Superior temporal gyrus (tissue), 1 donor: ENCODE measurements around the gene JARID2.

Experiments used
- DNase-seq: peaks from one replicate; pipeline ENCODE4 v3.0.0-alpha.2; 2016; ENCODE audit errors: extremely low spot score

The JARID2 gene

GRCh38 chr6:15246666-15247499, 1.0 kb downstream of the JARID2 start:
- peak; percentile 45 for DNase-seq

DNA sequence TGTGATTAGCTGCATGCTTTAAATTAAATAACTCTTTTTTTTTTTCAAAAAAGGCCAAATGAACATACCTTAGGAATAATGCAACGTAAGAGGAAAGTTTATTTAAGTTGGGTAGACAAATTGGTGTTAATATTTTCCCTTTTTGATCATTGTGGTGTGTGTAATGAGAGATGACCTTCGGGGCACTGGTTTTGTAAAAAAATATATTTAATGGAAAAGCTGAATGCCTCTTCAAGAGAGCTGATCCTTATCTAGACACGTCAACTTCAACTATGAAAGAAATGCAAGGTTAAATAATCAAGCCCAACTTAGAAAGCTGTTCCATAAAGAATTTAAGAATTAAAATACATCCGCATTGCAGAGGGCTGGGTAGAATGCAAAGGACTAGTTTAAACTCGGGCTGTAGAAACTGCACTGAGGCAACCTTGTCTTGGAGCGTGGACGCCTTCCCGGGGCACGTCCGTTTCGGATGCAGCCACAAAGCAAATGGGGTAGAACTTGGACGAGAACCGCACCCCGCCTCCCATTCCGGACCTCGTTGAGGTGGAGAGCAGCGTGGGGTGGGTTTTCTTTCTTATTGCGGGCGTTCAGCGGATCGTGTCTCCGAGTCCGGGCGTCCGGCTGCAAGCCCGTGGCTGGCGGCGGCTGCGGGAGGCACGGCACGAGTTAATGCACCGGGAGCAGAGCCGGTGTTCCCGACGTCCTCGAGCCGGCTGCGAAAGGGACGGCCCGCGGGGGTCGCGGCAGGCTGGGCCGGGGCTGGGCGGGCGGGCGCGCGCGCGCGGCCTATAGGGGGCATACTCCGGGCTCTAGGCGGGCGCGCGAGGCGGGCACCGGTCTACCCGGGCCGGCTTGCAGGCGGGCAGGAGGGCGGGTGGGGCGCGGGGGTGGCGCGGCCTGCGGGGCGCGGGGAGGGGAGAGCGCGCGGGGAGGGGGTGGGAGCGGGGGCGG, 1.9 kb downstream of the JARID2 start:
- peak; percentile 59 for DNase-seq

GRCh38 chr6:15248451-15249370, 2.8 kb downstream of the JARID2 start:
- peak; percentile 93 for DNase-seq

DNA sequence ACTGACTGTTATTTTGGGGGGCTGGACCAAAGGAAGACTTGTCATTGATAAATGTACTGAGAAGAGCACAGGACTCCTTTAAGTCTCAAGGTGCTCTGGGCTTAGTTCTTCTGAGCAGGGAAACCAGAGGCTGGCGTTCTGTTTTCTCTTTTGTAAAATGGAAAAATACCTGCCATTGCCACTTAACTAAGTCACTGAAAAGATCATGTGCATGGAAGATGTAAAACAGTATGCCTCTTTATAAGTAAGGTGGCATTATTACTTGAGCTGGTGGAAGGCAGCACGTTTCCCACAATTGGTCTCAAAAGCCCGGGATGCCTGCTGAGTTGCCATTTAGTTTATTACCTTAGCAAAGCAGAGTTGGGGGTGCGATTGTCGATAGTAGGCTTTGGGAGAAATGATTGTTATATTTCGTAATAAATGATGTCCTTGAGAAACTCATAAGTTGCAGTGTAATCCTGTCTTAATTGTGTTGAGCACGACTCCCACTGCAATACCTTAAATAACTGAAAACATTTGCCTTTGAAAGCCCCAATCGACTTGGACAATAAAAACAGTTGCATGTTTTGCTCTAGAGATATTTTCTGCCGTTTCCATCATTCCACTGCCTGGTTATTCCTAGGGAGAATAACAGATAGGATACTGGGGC, 3.6 kb downstream of the JARID2 start:
- peak; percentile 70 for DNase-seq

- DNase-seq: no peak
Observed at GRCh38 chr6:15250187-15251168, 4.6 kb downstream of the JARID2 start.

DNA sequence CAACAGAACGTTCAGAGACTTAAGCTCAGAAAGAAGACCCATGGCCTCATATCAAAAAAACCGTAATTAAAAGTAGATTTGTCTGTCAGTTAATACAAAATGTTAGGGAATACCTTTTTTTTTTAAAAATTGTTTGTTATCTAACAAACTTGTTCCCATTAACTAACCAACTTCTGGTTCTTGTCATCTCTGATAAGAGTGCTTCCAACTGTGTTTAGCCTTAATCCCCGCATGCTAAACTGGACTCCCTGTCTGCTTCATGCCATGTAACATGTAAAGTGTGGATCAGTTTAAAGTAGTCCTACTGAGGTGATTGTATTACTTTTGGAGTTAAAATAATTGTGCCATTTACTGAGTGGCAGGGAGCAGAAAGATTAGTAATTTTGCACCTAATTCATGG, 6.3 kb downstream of the JARID2 start:
- DNase-seq: no peak

DNA sequence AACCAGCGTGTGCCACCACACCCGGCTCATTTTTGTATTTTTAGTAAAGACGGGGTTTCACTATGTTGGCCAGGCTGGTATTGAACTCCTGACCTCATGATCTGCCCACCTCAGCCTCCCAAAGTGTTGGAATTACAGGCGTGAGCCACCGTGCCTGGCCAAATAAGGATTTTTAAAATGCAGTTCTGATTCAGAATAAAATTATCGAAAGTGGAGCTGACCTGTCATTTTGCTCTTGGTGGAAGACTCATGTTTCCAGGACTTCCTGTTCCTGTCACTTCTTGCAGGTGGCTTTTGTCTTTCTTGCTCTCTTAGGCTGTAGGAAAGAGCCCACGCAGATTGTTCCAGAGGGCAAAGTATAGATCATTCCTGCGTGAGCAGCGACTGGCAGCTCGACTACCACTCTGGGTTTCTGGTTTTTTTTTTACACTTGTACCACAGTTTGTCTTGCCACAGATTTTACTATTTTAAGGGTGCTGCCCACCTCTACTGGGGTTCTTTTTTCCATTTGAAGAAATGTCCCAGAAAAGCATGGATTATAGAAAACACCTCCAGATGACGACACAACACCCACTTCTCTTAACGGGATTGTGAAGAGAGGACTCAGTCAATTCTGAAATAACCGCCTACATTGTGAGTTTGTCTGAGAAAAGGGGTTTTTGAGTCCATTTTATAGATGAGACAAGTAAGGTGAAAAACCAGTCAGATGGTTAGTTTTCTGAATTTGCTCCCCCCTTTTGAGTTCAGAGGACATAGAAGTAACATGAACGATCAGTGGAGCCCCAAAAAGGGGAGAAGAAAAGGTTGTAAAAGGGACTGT, 7.5 kb downstream of the JARID2 start:
- DNase-seq: no peak

GRCh38 chr6:15254070-15254975, 8.5 kb downstream of the JARID2 start:
- DNase-seq: peak; percentile 84

DNA sequence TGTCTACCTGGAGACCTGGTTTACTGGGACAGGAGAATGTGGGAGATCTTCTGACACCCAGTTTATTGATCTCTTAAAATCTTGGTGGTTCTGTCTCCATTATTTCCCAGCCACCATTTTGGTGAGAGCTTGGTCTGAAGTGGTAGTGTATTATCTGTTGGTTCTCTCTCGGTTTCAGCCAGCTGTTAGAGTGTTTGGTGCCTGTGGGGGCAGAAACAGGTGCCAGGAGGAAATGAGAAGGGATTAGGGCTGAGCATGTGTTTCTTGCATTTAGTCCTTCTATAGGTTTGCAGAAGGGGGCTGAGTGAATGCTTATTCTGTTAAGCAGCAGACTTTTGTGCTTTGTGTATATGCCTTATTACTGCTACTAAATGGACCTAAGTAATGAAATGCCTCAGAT, 9.6 kb downstream of the JARID2 start:
- DNase-seq: no peak

- DNase-seq: no peak
Observed at GRCh38 chr6:15255909-15256395, 10.1 kb downstream of the JARID2 start.

- no peak for DNase-seq
Observed at GRCh38 chr6:15256538-15257271, 10.8 kb downstream of the JARID2 start.

- DNase-seq: peak; percentile 61
Observed at GRCh38 chr6:15257357-15258132, 11.7 kb downstream of the JARID2 start.

- peak; percentile 71 for DNase-seq
Observed at GRCh38 chr6:15259766-15260098, 13.9 kb downstream of the JARID2 start.

GRCh38 chr6:15260099-15260821, 14.4 kb downstream of the JARID2 start:
- DNase-seq: peak; percentile 56

GRCh38 chr6:15263780-15264374, 18.0 kb downstream of the JARID2 start:
- DNase-seq: peak; percentile 43
